ENCODE results near the gene DEPDC1B.

GRCh38 chr5:60722416-60722815 lies 22.4 kb upstream of the DEPDC1B start:
- no peak for TF ChIP-seq BACH2 (CRISPR knock-in tag; IDR thresholded peaks at IDR 0.05; ENCODE audit: borderline replicate concordance)
- no peak for TF ChIP-seq ZFP30 (CRISPR knock-in tag; IDR thresholded peaks at IDR 0.05)
- TF ChIP-seq ARNTL (CRISPR knock-in tag; IDR thresholded peaks at IDR 0.05; ENCODE audit: borderline replicate concordance, low read depth) = no peak
- TF ChIP-seq PPARA (CRISPR knock-in tag; IDR thresholded peaks at IDR 0.05; ENCODE audit: borderline replicate concordance) = no peak
- no peak for TF ChIP-seq TCF4 (CRISPR knock-in tag; IDR thresholded peaks at IDR 0.05; ENCODE audit: borderline replicate concordance)
- no peak for TF ChIP-seq ZC3H10 (CRISPR knock-in tag; IDR thresholded peaks at IDR 0.05)
- TF ChIP-seq GLIS3 (CRISPR knock-in tag; IDR thresholded peaks at IDR 0.05) = no peak
- TF ChIP-seq, protein P1, sequence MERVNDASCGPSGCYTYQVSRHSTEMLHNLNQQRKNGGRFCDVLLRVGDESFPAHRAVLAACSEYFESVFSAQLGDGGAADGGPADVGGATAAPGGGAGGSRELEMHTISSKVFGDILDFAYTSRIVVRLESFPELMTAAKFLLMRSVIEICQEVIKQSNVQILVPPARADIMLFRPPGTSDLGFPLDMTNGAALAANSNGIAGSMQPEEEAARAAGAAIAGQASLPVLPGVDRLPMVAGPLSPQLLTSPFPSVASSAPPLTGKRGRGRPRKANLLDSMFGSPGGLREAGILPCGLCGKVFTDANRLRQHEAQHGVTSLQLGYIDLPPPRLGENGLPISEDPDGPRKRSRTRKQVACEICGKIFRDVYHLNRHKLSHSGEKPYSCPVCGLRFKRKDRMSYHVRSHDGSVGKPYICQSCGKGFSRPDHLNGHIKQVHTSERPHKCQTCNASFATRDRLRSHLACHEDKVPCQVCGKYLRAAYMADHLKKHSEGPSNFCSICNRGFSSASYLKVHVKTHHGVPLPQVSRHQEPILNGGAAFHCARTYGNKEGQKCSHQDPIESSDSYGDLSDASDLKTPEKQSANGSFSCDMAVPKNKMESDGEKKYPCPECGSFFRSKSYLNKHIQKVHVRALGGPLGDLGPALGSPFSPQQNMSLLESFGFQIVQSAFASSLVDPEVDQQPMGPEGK (CRISPR knock-in tag; IDR thresholded peaks at IDR 0.05; ENCODE audit: borderline replicate concordance) = no peak
- no peak for TF ChIP-seq CSDC2 (CRISPR knock-in tag; IDR thresholded peaks at IDR 0.05)
- TF ChIP-seq OSR1 (CRISPR knock-in tag; IDR thresholded peaks at IDR 0.05) = no peak

Measured in SK-N-SH treated with all-trans-retinoic acid at 6 μM for 48 hours (cell line).